Raji (cell line): ENCODE data around the gene GRK1.

Experiments used
- POLR2A ChIP-seq: IDR thresholded peaks from 2 replicates; pipeline ENCODE4 v1.6.1; 2011; ENCODE audit warnings: low read depth, low read length, control low read depth; ENCODE audit not compliant: insufficient read depth

Gene GRK1

DNA sequence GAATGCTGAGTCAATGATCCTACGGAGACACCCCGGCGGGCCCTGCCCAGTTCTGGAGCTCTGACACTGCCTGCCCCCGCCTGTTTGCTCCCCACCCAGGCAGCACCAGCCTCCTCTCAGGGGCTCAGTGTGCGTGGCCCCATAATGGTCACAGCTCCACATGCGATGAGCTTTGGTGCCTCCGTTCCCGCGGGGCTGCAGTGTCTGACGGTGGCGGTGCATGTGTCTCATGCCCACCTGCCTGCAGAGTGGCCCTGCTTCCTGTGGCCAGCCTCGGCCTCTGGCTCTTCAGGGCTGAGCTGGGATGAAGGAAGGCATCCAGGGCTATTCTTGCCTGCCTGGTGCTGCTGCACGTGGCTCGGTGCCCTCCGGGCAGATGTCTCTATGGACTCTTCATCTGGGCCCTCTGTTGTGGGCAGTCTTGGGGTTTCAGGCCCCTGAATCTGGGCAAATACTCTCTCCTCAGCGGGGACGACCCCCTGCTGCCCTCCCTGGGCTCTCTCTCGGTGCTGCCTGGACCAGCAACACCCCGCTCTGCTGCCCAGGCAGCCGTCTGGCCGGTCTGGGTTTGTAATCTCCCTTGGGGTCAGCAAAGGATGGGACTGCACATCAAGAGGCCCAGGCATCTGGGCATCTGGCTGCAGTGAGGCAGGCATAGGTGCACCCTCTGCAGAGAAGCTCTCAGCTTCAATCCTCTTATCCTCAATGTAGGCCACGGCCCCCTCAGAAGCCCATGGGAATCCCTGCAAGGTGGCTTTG lies 72.7 kb downstream of the GRK1 start:
- TF ChIP-seq POLR2A, result no peak

DNA sequence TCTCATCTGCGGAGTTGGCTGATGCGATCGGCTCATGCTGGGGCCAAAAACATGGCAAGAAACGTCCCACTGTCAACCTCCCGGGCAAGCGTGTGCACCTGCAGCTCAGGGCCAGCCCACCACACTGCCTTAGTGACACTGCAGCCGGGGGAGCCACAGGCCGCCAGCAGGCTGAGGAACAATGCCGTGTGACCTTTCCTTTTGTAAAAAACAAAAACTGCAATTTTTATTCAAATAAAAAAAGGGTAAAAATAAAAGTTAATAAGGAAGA lies 73.2 kb downstream of the GRK1 start:
- TF ChIP-seq POLR2A, result no peak

DNA sequence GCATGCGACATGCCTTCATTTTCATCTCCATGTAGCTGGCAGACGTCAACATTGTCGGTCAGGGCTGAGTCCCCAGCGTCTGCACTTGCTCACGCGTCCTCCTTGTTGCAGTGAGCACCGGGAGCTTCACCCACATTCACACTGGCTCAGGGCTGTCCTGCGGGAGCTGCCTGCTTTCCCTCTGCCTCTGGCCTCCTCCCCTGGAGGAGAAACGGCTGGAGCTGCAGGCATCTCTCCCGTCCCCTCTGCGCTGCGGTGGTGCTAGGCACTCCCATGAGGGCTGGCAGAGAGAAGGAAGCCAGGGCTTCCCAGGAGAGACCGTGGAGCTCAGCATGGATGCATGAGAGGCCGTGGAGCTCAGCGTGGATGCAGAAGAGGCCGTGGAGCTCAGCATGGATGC lies 73.6 kb downstream of the GRK1 start:
- no peak for TF ChIP-seq POLR2A

- no peak for TF ChIP-seq POLR2A
Observed at GRCh38 chr13:113741191-113741668, 74.2 kb downstream of the GRK1 start.

- no peak for TF ChIP-seq POLR2A
Observed at GRCh38 chr13:113742000-113742441, 75.0 kb downstream of the GRK1 start.

DNA sequence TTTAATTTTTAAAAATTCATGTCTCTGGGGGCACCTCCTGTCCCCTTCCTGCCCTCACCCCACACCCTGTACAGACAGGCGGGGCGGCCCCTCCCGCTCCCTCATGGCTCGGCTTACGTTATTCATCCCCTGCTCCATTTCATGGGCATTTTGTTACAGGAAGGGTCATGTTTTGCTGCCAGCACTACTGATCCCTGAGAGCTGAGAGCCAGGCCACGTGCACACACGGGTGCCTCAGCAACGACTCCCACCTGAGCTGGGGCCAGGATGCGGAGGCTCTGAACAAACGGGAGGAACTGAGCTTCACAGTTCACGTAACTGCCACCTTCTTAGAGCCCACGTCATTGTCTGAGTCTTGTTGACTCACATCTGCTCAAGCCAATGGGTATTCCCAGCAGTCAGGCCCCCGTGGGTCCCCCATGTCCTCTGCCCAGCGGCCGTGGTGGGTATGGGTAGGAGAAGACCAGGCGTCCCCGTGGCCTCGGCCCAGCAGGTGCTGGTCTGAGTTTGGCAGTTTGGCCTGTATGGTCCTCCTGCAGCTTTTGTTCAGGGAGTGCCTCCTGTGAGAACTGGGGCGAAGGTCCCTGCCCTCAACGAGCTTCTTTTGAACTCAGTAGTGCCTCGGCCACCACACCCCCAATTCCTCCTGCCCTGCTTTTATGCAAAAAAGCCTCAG lies 75.6 kb downstream of the GRK1 start:
- TF ChIP-seq POLR2A, result no peak

GRCh38 chr13:113743366-113744195 lies 76.6 kb downstream of the GRK1 start:
- TF ChIP-seq POLR2A, result no peak

GRCh38 chr13:113744197-113745000 lies 77.4 kb downstream of the GRK1 start:
- no peak for TF ChIP-seq POLR2A

DNA sequence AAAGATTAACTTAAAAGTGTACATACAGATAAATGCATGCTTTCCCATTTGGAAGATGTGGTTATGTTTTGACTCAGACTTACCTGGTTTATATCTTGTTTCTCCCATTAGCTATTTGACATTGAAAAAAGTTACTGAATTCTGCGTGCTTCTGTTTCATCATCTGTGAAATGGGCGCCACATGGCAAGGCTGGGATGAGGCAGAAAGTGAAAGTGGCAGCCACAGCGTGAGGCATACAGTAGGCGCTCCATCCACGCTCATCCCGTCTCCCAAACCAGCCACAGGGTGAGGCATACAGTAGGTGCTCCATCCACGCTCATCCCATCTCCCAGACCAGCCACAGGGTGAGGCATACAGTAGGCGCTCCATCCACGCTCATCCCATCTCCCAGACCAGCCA lies 78.0 kb downstream of the GRK1 start:
- TF ChIP-seq POLR2A, result no peak

- no peak for TF ChIP-seq POLR2A
Observed at GRCh38 chr13:113746143-113746525, 79.1 kb downstream of the GRK1 start.

- no peak for TF ChIP-seq POLR2A
Observed at GRCh38 chr13:113746671-113747070, 79.7 kb downstream of the GRK1 start.

DNA sequence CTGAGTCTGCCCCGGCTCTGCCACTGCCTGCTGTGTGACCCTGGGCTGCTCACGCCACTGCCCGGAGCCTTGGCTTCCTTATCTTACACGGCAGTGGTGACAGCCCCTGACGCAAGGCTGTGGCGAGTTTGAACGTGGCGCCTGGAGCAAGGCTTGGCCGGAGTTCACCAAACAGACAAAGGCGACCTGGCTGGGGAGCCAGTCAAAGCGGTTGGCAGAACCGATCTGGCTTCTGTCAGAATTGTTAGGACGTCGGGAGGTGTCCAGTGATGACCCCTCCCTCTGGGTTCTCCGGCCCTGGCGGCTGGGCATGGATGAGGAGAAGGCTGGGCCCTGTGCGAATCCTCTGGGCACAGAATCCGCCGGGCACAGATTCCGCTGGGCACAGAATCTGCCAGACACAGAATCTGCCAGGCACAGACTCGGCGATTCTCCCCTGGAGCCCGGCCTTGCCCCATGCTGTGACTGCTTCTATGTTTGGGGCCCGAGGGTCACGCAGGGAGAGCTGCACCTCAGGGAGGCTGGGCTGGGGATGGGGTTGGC lies 80.3 kb downstream of the GRK1 start:
- no peak for TF ChIP-seq POLR2A

- no peak for TF ChIP-seq POLR2A
Observed at GRCh38 chr13:113748101-113748861, 81.3 kb downstream of the GRK1 start.

GRCh38 chr13:113748862-113749451 lies 81.9 kb downstream of the GRK1 start:
- TF ChIP-seq POLR2A, result no peak
